ENCODE measurements around the gene FARS2. TPM values are rescaled to one million over a fixed set of nuclear protein-coding genes. Genes with fewer than 3 reads are reported as not detected.

Gene FARS2
- total RNA-seq, 1 donor from 2014 or later = 11.8 TPM

GRCh38 chr6:5504078-5504477, 242.8 kb downstream of the FARS2 start:
- H3K4me3 Mint-ChIP-seq (ENCODE audit: unreplicated experiment) = no peak overlapping the region
- no peak for TF ChIP-seq CTCF (IDR thresholded peaks at IDR 0.05)
- no peak for DNase-seq (ENCODE audit: low spot score)
- no peaks in the 10 kb centered on the region for H3K9me3 Mint-ChIP-seq (ENCODE audit: low read depth)
- peaks cover 19% of the 10 kb centered on the region for H3K4me1 Mint-ChIP-seq (ENCODE audit: low read depth)
- no peak overlapping the region for H3K27ac Mint-ChIP-seq (ENCODE audit: unreplicated experiment)
- no peaks in the 10 kb centered on the region for H3K27me3 Mint-ChIP-seq (ENCODE audit: low read depth)
- no peaks in the 10 kb centered on the region for H3K36me3 Mint-ChIP-seq (ENCODE audit: low read depth)

DNA sequence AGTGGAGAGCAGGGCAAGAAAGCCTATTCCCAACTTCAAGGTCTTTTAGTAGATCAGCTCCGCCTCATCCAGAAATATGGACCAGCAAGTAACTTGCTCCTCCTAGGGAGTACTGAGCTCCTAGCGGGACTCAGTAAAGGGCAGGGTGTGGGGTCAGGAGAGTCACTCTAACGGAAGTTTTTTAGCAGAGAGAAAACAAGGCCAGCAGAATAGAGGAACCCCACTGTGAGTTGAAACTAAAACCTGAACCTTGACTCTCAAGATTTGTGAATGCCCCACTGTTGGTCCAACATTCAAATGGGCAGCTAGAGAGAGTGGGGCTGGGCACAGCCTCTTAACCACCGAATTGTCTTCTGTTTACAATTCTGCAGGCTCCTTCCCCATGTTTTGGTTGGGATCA, 244.8 kb downstream of the FARS2 start:
- no peak overlapping the region for H3K4me3 Mint-ChIP-seq (ENCODE audit: unreplicated experiment)
- no peaks in the 10 kb centered on the region for H3K27me3 Mint-ChIP-seq (ENCODE audit: low read depth)
- no peak for TF ChIP-seq CTCF (IDR thresholded peaks at IDR 0.05)
- H3K4me1 Mint-ChIP-seq (ENCODE audit: low read depth) = no peaks in the 10 kb centered on the region
- no peaks in the 10 kb centered on the region for H3K36me3 Mint-ChIP-seq (ENCODE audit: low read depth)
- no peak overlapping the region for H3K27ac Mint-ChIP-seq (ENCODE audit: unreplicated experiment)
- DNase-seq (ENCODE audit: low spot score) = no peak
- no peaks in the 10 kb centered on the region for H3K9me3 Mint-ChIP-seq (ENCODE audit: low read depth)

DNA sequence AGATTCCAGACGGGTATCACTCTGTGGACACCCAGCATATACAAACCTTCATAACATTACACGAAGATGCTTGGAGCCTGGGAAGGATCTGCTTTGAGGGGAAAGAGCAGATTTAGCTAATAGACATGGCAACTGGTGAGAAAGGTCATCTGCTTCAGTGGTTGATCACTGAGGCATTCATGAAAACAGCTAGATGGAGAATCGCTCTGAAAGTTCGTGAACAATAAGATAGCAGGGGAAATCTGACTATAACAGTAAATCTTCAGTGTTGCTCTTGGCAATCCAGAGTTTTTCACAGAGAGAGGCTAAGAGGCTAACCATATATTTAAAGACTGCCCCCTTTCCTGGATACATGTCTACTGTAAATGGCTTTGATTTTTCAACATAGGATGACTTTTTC, 245.3 kb downstream of the FARS2 start:
- H3K4me1 Mint-ChIP-seq (ENCODE audit: low read depth) = no peaks in the 10 kb centered on the region
- no peaks in the 10 kb centered on the region for H3K36me3 Mint-ChIP-seq (ENCODE audit: low read depth)
- no peak for DNase-seq (ENCODE audit: low spot score)
- no peaks in the 10 kb centered on the region for H3K27me3 Mint-ChIP-seq (ENCODE audit: low read depth)
- TF ChIP-seq CTCF (IDR thresholded peaks at IDR 0.05) = no peak
- no peak overlapping the region for H3K4me3 Mint-ChIP-seq (ENCODE audit: unreplicated experiment)
- H3K27ac Mint-ChIP-seq (ENCODE audit: unreplicated experiment) = no peak overlapping the region
- H3K9me3 Mint-ChIP-seq (ENCODE audit: low read depth) = no peaks in the 10 kb centered on the region

- H3K4me1 Mint-ChIP-seq (ENCODE audit: low read depth) = peaks cover 2% of the 10 kb centered on the region
- no peak for DNase-seq (ENCODE audit: low spot score)
- H3K36me3 Mint-ChIP-seq (ENCODE audit: low read depth) = no peaks in the 10 kb centered on the region
- no peak for TF ChIP-seq CTCF (IDR thresholded peaks at IDR 0.05)
- H3K27ac Mint-ChIP-seq (ENCODE audit: unreplicated experiment) = no peak overlapping the region
- no peaks in the 10 kb centered on the region for H3K9me3 Mint-ChIP-seq (ENCODE audit: low read depth)
- H3K4me3 Mint-ChIP-seq (ENCODE audit: unreplicated experiment) = no peak overlapping the region
- H3K27me3 Mint-ChIP-seq (ENCODE audit: low read depth) = no peaks in the 10 kb centered on the region
Observed at GRCh38 chr6:5507131-5507681, 245.9 kb downstream of the FARS2 start.

- TF ChIP-seq CTCF (IDR thresholded peaks at IDR 0.05) = no peak
- Mint-ChIP-seq H3K27ac (ENCODE audit: unreplicated experiment) (no peak overlapping the region), H3K27me3 (ENCODE audit: low read depth) (no peaks in the 10 kb centered on the region), H3K36me3 (ENCODE audit: low read depth) (no peaks in the 10 kb centered on the region), H3K9me3 (ENCODE audit: low read depth) (no peaks in the 10 kb centered on the region), H3K4me1 (ENCODE audit: low read depth) (peaks cover 3% of the 10 kb centered on the region), H3K4me3 (ENCODE audit: unreplicated experiment) (no peak overlapping the region)
- DNase-seq (ENCODE audit: low spot score) = no peak
Observed at GRCh38 chr6:5509106-5509505, 247.8 kb downstream of the FARS2 start.

Data from chondrocyte (in vitro differentiated cells).